GM10266 (cell line): ENCODE data around the gene NRXN2.

Experiments
- DNase-seq: peaks from one replicate; pipeline ENCODE4 v3.0.0; 2012; ENCODE audit errors: extremely low spot score
- TF ChIP-seq, protein P1 (sequence below): IDR thresholded peaks from 2 replicates; pipeline ENCODE4 v1.5.1; 2012; ENCODE audit warnings: mild to moderate bottlenecking, low read depth; ENCODE audit not compliant: control insufficient read depth, insufficient read depth; ENCODE audit errors: missing control alignments

NRXN2 gene

DNA sequence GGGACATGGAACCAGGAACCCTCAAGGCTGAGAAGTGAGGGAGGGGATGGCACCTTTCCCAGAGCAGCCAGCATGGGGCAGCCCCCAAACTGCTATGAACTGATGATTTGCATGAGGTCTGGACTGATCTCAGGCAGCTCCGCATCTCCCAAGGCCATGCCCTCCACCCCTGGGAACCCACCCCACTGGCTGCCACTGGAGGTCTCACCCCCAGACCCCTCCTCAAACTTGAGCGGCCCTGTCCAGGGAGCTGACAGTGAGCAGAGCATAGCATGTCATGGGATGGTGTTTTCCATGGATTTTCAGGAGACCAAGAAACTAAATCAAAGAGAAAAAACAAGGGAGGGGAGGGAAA, 46.8 kb downstream of the NRXN2 start:
- no peak for DNase-seq
- TF ChIP-seq, protein P1, sequence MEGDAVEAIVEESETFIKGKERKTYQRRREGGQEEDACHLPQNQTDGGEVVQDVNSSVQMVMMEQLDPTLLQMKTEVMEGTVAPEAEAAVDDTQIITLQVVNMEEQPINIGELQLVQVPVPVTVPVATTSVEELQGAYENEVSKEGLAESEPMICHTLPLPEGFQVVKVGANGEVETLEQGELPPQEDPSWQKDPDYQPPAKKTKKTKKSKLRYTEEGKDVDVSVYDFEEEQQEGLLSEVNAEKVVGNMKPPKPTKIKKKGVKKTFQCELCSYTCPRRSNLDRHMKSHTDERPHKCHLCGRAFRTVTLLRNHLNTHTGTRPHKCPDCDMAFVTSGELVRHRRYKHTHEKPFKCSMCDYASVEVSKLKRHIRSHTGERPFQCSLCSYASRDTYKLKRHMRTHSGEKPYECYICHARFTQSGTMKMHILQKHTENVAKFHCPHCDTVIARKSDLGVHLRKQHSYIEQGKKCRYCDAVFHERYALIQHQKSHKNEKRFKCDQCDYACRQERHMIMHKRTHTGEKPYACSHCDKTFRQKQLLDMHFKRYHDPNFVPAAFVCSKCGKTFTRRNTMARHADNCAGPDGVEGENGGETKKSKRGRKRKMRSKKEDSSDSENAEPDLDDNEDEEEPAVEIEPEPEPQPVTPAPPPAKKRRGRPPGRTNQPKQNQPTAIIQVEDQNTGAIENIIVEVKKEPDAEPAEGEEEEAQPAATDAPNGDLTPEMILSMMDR = no peak

GRCh38 chr11:64675450-64676260, 47.3 kb downstream of the NRXN2 start:
- TF ChIP-seq, protein P1 = no peak
- no peak for DNase-seq

- TF ChIP-seq, protein P1 = no peak
- no peak for DNase-seq
These were observed 48.2 kb downstream of the NRXN2 start for GRCh38 chr11:64674774-64675173.

GRCh38 chr11:64673279-64673678, 49.7 kb downstream of the NRXN2 start:
- no peak for DNase-seq
- TF ChIP-seq, protein P1 = no peak

DNA sequence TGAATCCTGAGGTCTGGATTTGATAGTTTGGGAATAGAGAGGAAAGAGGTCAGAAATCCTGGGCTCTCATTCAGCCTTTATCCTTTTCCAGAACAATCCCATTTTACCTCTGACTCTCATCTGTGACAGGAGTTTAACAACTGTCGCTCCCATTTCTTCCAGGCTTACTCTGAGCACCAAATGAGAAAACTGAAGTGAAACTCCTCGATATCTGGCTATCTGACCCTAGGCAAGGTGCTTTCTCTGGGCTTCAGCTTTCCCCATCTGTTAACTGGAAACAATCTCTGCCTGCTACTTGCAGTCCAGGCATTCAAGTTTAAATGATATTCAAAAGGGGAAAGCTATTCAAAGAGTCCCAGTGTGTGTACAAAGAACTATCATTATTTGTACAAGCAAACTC, 50.1 kb downstream of the NRXN2 start:
- DNase-seq = no peak
- TF ChIP-seq, protein P1 = no peak

GRCh38 chr11:64670975-64671374, 52.0 kb downstream of the NRXN2 start:
- TF ChIP-seq, protein P1 = no peak
- DNase-seq = no peak

GRCh38 chr11:64667154-64667745, 55.7 kb downstream of the NRXN2 start:
- DNase-seq = no peak
- TF ChIP-seq, protein P1 = no peak
